HepG2 (cell line): ENCODE measurements around the gene PEX14. TPM values are rescaled to one million over a fixed set of nuclear protein-coding genes. Genes with fewer than 3 reads are reported as not detected.
A peak's percentile ranks its signal among the peaks of the same experiment; 100 is the strongest.

ENCODE experiments used
- CREBL2 ChIP-seq: sonication (generic); formaldehyde crosslinking; IDR thresholded peaks from 2 replicates; pipeline ENCODE4 v1.8.1; 2023; ENCODE audit warnings: missing genetic modification reagents, mild to moderate bottlenecking, borderline replicate concordance
- GABPB1 ChIP-seq: IDR thresholded peaks from 2 replicates; pipeline ENCODE4 v1.6.1; 2016; ENCODE audit warnings: mild to moderate bottlenecking, missing genetic modification reagents, moderate library complexity, missing compliant biosample characterization
- HOXA9 ChIP-seq: sonication (generic); formaldehyde crosslinking; IDR thresholded peaks from 2 replicates; pipeline ENCODE4 v1.8.1; 2022; ENCODE audit warnings: missing genetic modification reagents, mild to moderate bottlenecking, moderate library complexity, borderline replicate concordance
- KDM4B ChIP-seq: sonication (generic); formaldehyde crosslinking; IDR thresholded peaks from 2 replicates; pipeline ENCODE4 v1.4.0; 2020; ENCODE audit warnings: missing genetic modification reagents
- MTERF4 ChIP-seq: sonication (generic); formaldehyde crosslinking; IDR thresholded peaks from 2 replicates; pipeline ENCODE4 v1.8.0; 2023; ENCODE audit warnings: mild to moderate bottlenecking, missing genetic modification reagents
- PHB2 ChIP-seq: fragments of 450-650 bp; IDR thresholded peaks from 2 replicates; pipeline ENCODE4 v1.6.1; 2018; ENCODE audit not compliant: partially characterized antibody
- PPARG ChIP-seq: conservative IDR thresholded peaks from 2 replicates; pipeline ENCODE4 v1.6.1; 2016; ENCODE audit warnings: missing biosample characterization, missing genetic modification reagents
- TEAD2 ChIP-seq: sonication (generic); formaldehyde crosslinking; IDR thresholded peaks from 2 replicates; pipeline ENCODE4 v1.9.0; 2021; ENCODE audit warnings: missing genetic modification reagents
- THAP11 ChIP-seq: IDR thresholded peaks from 2 replicates; pipeline ENCODE4 v1.6.1; 2016; ENCODE audit warnings: missing biosample characterization, missing genetic modification reagents
- THAP8 ChIP-seq: sonication (generic); formaldehyde crosslinking; IDR thresholded peaks from 2 replicates; pipeline ENCODE4 v1.5.1; 2020; ENCODE audit warnings: missing genetic modification reagents, mild to moderate bottlenecking, borderline replicate concordance
- ZNF207 ChIP-seq: fragments of 450-650 bp; IDR thresholded peaks from 2 replicates; pipeline ENCODE4 v1.6.1; 2016; ENCODE audit warnings: antibody characterized with exemption, borderline replicate concordance
- ZNF274 ChIP-seq: sonication (generic); formaldehyde crosslinking; IDR thresholded peaks from 2 replicates; pipeline ENCODE4 v1.5.1; 2020; ENCODE audit warnings: mild to moderate bottlenecking, missing genetic modification reagents
- ZNF326 ChIP-seq: sonication (generic); formaldehyde crosslinking; IDR thresholded peaks from 2 replicates; pipeline ENCODE4 v1.4.0; 2020; ENCODE audit warnings: missing genetic modification reagents, borderline replicate concordance
- ZNF44 ChIP-seq: sonication (generic); formaldehyde crosslinking; IDR thresholded peaks from 2 replicates; pipeline ENCODE4 v1.5.1; 2020; ENCODE audit warnings: mild to moderate bottlenecking, missing genetic modification reagents
- ZNF446 ChIP-seq: sonication (generic); formaldehyde crosslinking; IDR thresholded peaks from 2 replicates; pipeline ENCODE4 v1.5.0; 2020; ENCODE audit warnings: mild to moderate bottlenecking, missing genetic modification reagents
- ZNF510 ChIP-seq: sonication (generic); formaldehyde crosslinking; IDR thresholded peaks from 2 replicates; pipeline ENCODE4 v1.4.0; 2020; ENCODE audit warnings: low read depth, mild to moderate bottlenecking, missing genetic modification reagents
- ZNF580 ChIP-seq: IDR thresholded peaks from 2 replicates; pipeline ENCODE4 v1.6.1; 2016; ENCODE audit warnings: low read depth, borderline replicate concordance
- ZNF646 ChIP-seq: sonication (generic); formaldehyde crosslinking; IDR thresholded peaks from 2 replicates; pipeline ENCODE4 v1.9.0; 2021; ENCODE audit warnings: mild to moderate bottlenecking, missing genetic modification reagents
- ZNF713 ChIP-seq: sonication (generic); formaldehyde crosslinking; IDR thresholded peaks from 2 replicates; pipeline ENCODE4 v1.4.0; 2020; ENCODE audit warnings: mild to moderate bottlenecking, missing genetic modification reagents
- polyA plus RNA-seq, 8 experiments: library from polyadenylated mRNA; depleted of rRNA in 3 of 8; stranded (reverse) in 7 of 8; unstranded in 1 of 8; fragments of >200 nt; fragmentation: Illumina TruSeq in 4 of 8; extraction: Trizol in 4 of 8; gene quantifications; 2 replicates each; pipeline versions ENCODE4 v1.2.1 to v1.2.3, GENCODE V29; 2011 to 2016; ENCODE audit warnings: low read depth in 4 of 8, missing spikeins in 1 of 8, mixed read lengths in 1 of 8; ENCODE audit not compliant: insufficient read depth in 1 of 8
- total RNA-seq, 5 experiments: library from RNA; depleted of rRNA; stranded (reverse); fragments of >200 nt; fragmentation: Illumina TruSeq; extraction: Trizol; gene quantifications; 2 replicates each; pipeline ENCODE4 v1.2.3, GENCODE V29; 2016; ENCODE audit warnings: low read depth in 1 of 5
- TF ChIP-seq, protein P1 (sequence below): conservative IDR thresholded peaks from 2 replicates; pipeline ENCODE4 v1.6.1; 2018; ENCODE audit warnings: missing genetic modification reagents

The PEX14 gene
- total and polyA plus RNA-seq, 2 of the 13 experiments (the other 11 are each of a cell fraction or from before 2014, with no cell fraction given), result 6.5 to 9.9 TPM

GRCh38 chr1:10555635-10556429 lies 81.1 kb downstream of the PEX14 start (continued):
- TF ChIP-seq CREBL2 (CRISPR knock-in tag), result no peak
- TF ChIP-seq THAP11 (CRISPR knock-in tag), result 0 out of 2 replicates have a peak, but pooled peaks have one; percentile 21
- no peak for TF ChIP-seq ZNF326 (CRISPR knock-in tag)
- peak; percentile 40; the same call in 1 of the 2 replicates for TF ChIP-seq GABPB1
- TF ChIP-seq, protein P1, sequence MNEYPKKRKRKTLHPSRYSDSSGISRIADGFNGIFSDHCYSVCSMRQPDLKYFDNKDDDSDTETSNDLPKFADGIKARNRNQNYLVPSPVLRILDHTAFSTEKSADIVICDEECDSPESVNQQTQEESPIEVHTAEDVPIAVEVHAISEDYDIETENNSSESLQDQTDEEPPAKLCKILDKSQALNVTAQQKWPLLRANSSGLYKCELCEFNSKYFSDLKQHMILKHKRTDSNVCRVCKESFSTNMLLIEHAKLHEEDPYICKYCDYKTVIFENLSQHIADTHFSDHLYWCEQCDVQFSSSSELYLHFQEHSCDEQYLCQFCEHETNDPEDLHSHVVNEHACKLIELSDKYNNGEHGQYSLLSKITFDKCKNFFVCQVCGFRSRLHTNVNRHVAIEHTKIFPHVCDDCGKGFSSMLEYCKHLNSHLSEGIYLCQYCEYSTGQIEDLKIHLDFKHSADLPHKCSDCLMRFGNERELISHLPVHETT (CRISPR knock-in tag), result no peak
- 0 out of 2 replicates have a peak, but pooled peaks have one; percentile 37 for TF ChIP-seq ZNF580
- no peak for TF ChIP-seq ZNF510
- no peak for TF ChIP-seq THAP8 (CRISPR knock-in tag)
- TF ChIP-seq ZNF44, result no peak
- no peak for TF ChIP-seq KDM4B (CRISPR knock-in tag)
- no peak for TF ChIP-seq ZNF274 (CRISPR knock-in tag)
- no peak for TF ChIP-seq TEAD2 (CRISPR knock-in tag)
- TF ChIP-seq ZNF446 (CRISPR knock-in tag), result no peak
- peak; percentile 50; the same call in 1 of the 2 replicates for TF ChIP-seq ZNF646 (CRISPR knock-in tag)
- no peak for TF ChIP-seq PHB2
- no peak; the same call in 1 of the 2 replicates for TF ChIP-seq MTERF4 (CRISPR knock-in tag)
- no peak for TF ChIP-seq HOXA9 (CRISPR knock-in tag)
- TF ChIP-seq ZNF713, result no peak
- TF ChIP-seq ZNF207, result no peak
- no peak for TF ChIP-seq PPARG
